Measurements from ENCODE around the gene AASDH.

GRCh38 chr4:56323327-56323726 is 64.0 kb downstream of the AASDH start:
- no peak for TF ChIP-seq GATA1 (IDR thresholded peaks at IDR 0.05; ENCODE audit: low read depth, low read length)
- no peak for TF ChIP-seq POLR2A (IDR thresholded peaks at IDR 0.05; ENCODE audit: low read length)
